ENCODE data around the gene PJA2. TPM values are rescaled to one million over a fixed set of nuclear protein-coding genes. Genes with fewer than 3 reads are reported as not detected.

The PJA2 gene
- total and polyA plus RNA-seq, 2 donors (not counting 1 experiment from before 2014, with no cell fraction given) = 82.7 to 107 TPM

GRCh38 chr5:109451146-109451545 lies 41.4 kb upstream of the PJA2 start:
- Histone ChIP-seq H2AFZ (ENCODE audit: low read length) (no peak overlapping the region), H3K9me3 (ENCODE audit: control insufficient read depth, insufficient read depth, low read depth, low read length) (no peaks in the 10 kb centered on the region), H3K36me3 (ENCODE audit: control insufficient read depth, insufficient read depth, low read length) (no peaks in the 10 kb centered on the region), H3K4me3 (replicated peaks in 1 of 4; ENCODE audit: control extremely low read depth in 1 of 4, insufficient read depth in 1 of 4, low read depth in 3 of 4, low read length in 4 of 4) (no peak overlapping the region), H3K4me2 (ENCODE audit: extremely low read depth, insufficient read depth, low read length) (no peak overlapping the region), H3K79me2 (ENCODE audit: control insufficient read depth, insufficient read depth, low read length) (no peaks in the 10 kb centered on the region), H3K9ac (ENCODE audit: insufficient read depth, low read length) (no peak overlapping the region), H3K27ac (ENCODE audit: insufficient read depth, low read length) (no peak overlapping the region), H4K20me1 (ENCODE audit: control insufficient read depth, extremely low read depth, insufficient read depth, low read length) (no peaks in the 10 kb centered on the region), H3K27me3 (ENCODE audit: control insufficient read depth, insufficient read depth, low read length) (no peaks in the 10 kb centered on the region), H3K4me1 (ENCODE audit: control insufficient read depth, extremely low read depth, insufficient read depth, low read length) (peaks cover 3% of the 10 kb centered on the region)
- TF ChIP-seq EZH2 (IDR thresholded peaks at IDR 0.05; ENCODE audit: low read length, missing control alignments) (no peak), CTCF (conservative IDR thresholded peaks at IDR 0.05 in 1 of 2, IDR thresholded peaks at IDR 0.05 in 1 of 2; ENCODE audit: low read depth in 1 of 2, low read length in 2 of 2) (no peak)
- no peak for DNase-seq (ENCODE audit: low read depth in 2 of 2)

- no peaks in the 10 kb centered on the region for H3K4me1 ChIP-seq (ENCODE audit: control insufficient read depth, extremely low read depth, insufficient read depth, low read length)
- H3K4me2 ChIP-seq (ENCODE audit: extremely low read depth, insufficient read depth, low read length) = no peak overlapping the region
- no peak overlapping the region for H3K4me3 ChIP-seq (replicated peaks in 1 of 4; ENCODE audit: control extremely low read depth in 1 of 4, insufficient read depth in 1 of 4, low read depth in 3 of 4, low read length in 4 of 4)
- H3K27ac ChIP-seq (ENCODE audit: insufficient read depth, low read length) = no peak overlapping the region
- H3K9me3 ChIP-seq (ENCODE audit: control insufficient read depth, insufficient read depth, low read depth, low read length) = no peaks in the 10 kb centered on the region
- no peaks in the 10 kb centered on the region for H3K79me2 ChIP-seq (ENCODE audit: control insufficient read depth, insufficient read depth, low read length)
- no peak for TF ChIP-seq CTCF (conservative IDR thresholded peaks at IDR 0.05 in 1 of 2, IDR thresholded peaks at IDR 0.05 in 1 of 2; ENCODE audit: low read depth in 1 of 2, low read length in 2 of 2)
- no peaks in the 10 kb centered on the region for H4K20me1 ChIP-seq (ENCODE audit: control insufficient read depth, extremely low read depth, insufficient read depth, low read length)
- H3K27me3 ChIP-seq (ENCODE audit: control insufficient read depth, insufficient read depth, low read length) = no peaks in the 10 kb centered on the region
- no peak overlapping the region for H2AFZ ChIP-seq (ENCODE audit: low read length)
- no peaks in the 10 kb centered on the region for H3K36me3 ChIP-seq (ENCODE audit: control insufficient read depth, insufficient read depth, low read length)
- no peak overlapping the region for H3K9ac ChIP-seq (ENCODE audit: insufficient read depth, low read length)
- DNase-seq (ENCODE audit: low read depth in 2 of 2) = no peak
These were observed 40.5 kb upstream of the PJA2 start for GRCh38 chr5:109450129-109450877.

GRCh38 chr5:109448838-109449237 lies 39.1 kb upstream of the PJA2 start:
- DNase-seq (ENCODE audit: low read depth in 2 of 2) = no peak
- no peaks in the 10 kb centered on the region for H3K9me3 ChIP-seq (ENCODE audit: control insufficient read depth, insufficient read depth, low read depth, low read length)
- H3K4me3 ChIP-seq (replicated peaks in 1 of 4; ENCODE audit: control extremely low read depth in 1 of 4, insufficient read depth in 1 of 4, low read depth in 3 of 4, low read length in 4 of 4) = no peak overlapping the region
- H3K27me3 ChIP-seq (ENCODE audit: control insufficient read depth, insufficient read depth, low read length) = no peaks in the 10 kb centered on the region
- no peaks in the 10 kb centered on the region for H4K20me1 ChIP-seq (ENCODE audit: control insufficient read depth, extremely low read depth, insufficient read depth, low read length)
- no peak overlapping the region for H2AFZ ChIP-seq (ENCODE audit: low read length)
- no peak for TF ChIP-seq EZH2 (IDR thresholded peaks at IDR 0.05; ENCODE audit: low read length, missing control alignments)
- TF ChIP-seq CTCF (conservative IDR thresholded peaks at IDR 0.05 in 1 of 2, IDR thresholded peaks at IDR 0.05 in 1 of 2; ENCODE audit: low read depth in 1 of 2, low read length in 2 of 2) = no peak
- H3K36me3 ChIP-seq (ENCODE audit: control insufficient read depth, insufficient read depth, low read length) = no peaks in the 10 kb centered on the region
- no peak overlapping the region for H3K4me2 ChIP-seq (ENCODE audit: extremely low read depth, insufficient read depth, low read length)
- no peaks in the 10 kb centered on the region for H3K4me1 ChIP-seq (ENCODE audit: control insufficient read depth, extremely low read depth, insufficient read depth, low read length)
- no peak overlapping the region for H3K9ac ChIP-seq (ENCODE audit: insufficient read depth, low read length)
- no peak overlapping the region for H3K27ac ChIP-seq (ENCODE audit: insufficient read depth, low read length)
- no peaks in the 10 kb centered on the region for H3K79me2 ChIP-seq (ENCODE audit: control insufficient read depth, insufficient read depth, low read length)

All from fibroblast of lung (primary cell).